Iris pigment epithelial cell (primary cell): ENCODE data around the gene PPP4R3C.
A peak's percentile ranks its signal among the peaks of the same experiment; 100 is the strongest.
"Not testable (repeated sequence)": the region's sequence is repeated elsewhere in the genome, so short reads cannot be mapped to it uniquely, and the experiment has no call there.

ENCODE experiments used
- DNase-seq: peaks from one replicate; pipeline ENCODE4 v3.0.0-alpha.2; 2011; ENCODE audit warnings: low read depth

Gene PPP4R3C

GRCh38 chrX:27463187-27463586, at the start of gene PPP4R3C:
Gene PPP4R3C (minus strand): TSS chrX:27463341. CDS start chrX:27463296, 45 bp downstream.
- DNase-seq, result no peak

GRCh38 chrX:27491397-27491796, 28.3 kb upstream of the PPP4R3C start:
- DNase-seq, result no peak

DNA sequence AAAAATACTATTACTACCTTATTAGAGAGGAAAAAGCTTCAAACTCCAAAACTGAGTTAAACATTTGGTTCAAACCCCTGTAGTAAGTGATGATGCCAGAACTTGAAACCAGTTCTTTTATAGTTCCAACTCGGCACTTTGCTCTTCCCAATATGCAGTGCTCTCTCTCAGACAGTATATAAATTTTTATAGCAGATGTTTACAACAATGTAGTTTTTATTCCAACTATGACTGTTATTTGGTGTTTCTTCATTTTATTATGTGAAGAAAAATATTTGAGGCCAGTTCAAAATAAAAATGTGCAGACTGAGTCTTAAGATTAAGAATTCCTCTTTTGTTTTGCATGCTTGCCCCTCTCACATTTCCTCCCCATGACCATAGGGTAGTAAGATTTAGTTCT, 2.9 kb upstream of the PPP4R3C start:
- DNase-seq, result no peak

DNA sequence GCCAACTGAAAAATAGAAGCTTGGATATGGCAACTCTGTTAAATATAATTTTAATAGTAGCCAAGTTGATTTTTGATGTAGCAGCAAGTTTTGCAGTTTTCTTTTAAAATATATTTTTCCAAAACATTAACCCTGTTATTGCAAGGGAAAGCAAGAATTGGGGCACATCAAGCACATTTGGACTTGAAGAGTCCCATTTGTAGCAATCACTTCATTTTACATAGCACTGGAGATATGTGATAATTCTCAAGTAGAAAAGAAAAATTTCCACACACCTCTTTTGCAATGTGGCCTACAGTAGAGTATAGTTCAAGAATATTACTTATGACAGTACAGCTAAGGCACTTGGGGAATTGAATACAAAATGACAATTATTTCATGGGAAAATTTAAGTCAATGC, 1.9 kb upstream of the PPP4R3C start:
- DNase-seq, result no peak

DNA sequence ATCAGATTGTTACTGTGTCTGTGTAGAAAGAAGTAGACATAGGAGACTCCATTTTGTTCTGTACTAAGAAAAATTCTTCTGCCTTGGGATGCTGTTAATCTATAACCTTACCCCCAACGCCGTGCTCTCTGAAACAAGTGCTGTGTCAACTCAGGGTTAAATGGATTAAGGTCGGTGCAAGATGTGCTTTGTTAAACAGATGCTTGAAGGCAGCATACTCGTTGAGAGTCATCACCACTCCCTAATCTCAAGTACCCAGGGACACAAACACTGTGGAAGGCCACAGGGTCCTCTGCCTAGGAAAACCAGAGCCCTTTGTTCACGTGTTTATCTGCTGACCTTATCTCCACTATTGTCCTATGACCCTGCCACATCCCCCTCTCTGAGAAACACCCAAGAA, 4.0 kb downstream of the PPP4R3C start:
- not testable (repeated sequence) for DNase-seq

- not testable (repeated sequence) for DNase-seq
Measured at GRCh38 chrX:27458544-27458943, 4.6 kb downstream of the PPP4R3C start.

DNA sequence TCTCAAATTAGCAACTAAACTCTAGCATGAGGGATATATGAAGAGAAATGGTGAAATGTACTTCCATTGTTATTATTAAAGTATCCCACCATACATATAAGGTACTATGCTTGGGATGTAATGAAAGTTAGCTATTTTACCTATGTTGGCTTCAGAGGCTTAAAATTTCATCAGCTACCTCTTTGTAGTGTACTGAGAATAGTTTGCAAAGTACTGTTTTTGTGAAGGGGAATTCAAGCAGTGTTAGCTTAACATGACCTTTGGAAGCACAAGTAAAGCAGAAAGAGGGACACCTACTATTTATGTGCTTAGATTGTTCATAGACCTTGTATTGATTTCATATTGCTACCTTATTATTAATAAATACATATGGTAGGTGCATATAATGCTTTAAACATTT, 11.8 kb downstream of the PPP4R3C start:
- DNase-seq, result no peak

DNA sequence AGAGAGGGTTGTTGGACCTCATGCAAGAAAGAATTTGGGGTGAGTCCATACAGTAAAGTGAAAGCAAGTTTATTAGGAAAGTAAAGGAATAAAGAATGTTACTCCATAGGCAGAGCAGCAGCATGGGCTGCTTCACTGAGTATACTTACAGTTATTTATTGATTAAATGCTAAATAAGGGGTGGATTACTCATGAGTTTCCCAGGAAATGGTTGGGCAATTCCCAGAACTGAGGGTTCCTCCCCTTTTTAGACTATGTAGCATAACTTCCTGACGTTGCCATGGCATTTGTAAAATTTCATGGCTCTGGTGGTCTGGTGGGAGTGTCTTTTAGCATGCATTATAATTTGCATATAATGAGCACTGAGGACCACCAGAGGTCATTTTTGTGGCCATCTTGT, 16.7 kb downstream of the PPP4R3C start:
- peak; percentile 0 for DNase-seq

DNA sequence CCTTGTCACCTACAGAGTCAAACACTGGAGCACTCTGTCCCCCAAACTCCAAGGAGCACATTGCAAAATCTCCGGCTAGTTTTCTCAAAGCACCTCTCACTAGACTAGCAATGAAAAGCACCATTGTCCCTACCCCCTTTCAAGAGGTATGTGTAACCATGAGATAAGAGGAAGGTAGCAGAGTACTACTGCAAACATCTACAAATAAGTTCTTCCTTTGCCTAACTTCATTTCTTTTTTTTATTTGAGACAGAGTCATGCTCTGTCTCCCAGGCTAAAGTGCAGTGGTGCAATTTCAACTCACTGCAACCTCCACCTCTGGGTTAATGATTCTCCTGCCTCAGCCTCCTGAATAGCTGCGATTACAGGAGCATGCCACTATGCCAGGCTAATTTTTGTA, 17.7 kb downstream of the PPP4R3C start:
- DNase-seq, result no peak

- peak; percentile 3 for DNase-seq
Measured at GRCh38 chrX:27444093-27444908, 18.8 kb downstream of the PPP4R3C start.

- DNase-seq, result not testable (repeated sequence)
Measured at GRCh38 chrX:27442392-27442791, 20.7 kb downstream of the PPP4R3C start.

- peak; percentile 4 for DNase-seq
Measured at GRCh38 chrX:27439771-27440170, 23.4 kb downstream of the PPP4R3C start.

DNA sequence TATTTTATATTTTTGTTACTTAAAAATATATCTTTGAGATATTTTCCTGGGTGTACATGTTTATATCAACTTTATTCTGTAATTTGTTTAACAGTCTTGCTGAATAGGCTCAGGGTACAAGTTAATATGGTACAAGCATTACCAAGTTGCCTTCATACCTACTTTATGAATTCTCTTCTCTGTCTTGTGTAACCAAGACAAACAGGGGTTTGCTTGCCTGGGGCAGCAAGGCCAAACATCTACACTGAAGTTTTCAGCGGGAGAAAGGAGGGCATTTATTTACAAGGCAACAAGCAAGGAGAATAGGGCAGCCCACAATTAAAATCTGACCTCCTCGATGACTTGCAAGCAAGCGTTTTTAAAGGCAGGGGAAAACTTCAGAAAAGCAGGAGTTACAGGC, 24.2 kb downstream of the PPP4R3C start:
- DNase-seq, result no peak

DNA sequence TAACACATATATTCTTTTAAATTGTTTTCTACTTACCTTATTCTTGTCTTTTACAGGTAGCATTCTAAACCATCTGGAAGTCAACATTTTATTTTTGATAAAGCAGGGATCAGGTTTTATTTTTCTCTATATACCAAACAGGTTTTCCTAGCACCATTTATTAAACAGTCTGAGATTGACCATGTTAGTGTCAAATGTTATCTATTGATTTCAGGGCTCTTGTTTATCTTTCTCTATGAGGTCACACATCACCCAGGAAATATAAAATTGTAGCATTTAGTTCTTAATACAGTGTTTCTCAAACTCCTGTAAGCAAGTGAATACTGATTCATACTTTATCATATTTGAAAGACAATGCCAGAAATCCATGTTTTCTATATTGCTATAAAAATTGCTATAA, 28.1 kb downstream of the PPP4R3C start:
- no peak for DNase-seq
